GM18909 (cell line): Measurements from ENCODE around the gene ANKS1B.
"Not testable (repeated sequence)": the region's sequence is repeated elsewhere in the genome, so short reads cannot be mapped to it uniquely, and the experiment has no call there.

Experiments used
- ATAC-seq: cut with Tn5 transposase; IDR thresholded peaks from one replicate; pipeline ENCODE4 v1.9.1; 2021; ENCODE audit warnings: mild to moderate bottlenecking; ENCODE audit not compliant: unreplicated experiment, poor library complexity

ANKS1B gene

GRCh38 chr12:99769396-99769980, 215.2 kb downstream of the ANKS1B start:
- ATAC-seq = no peak

DNA sequence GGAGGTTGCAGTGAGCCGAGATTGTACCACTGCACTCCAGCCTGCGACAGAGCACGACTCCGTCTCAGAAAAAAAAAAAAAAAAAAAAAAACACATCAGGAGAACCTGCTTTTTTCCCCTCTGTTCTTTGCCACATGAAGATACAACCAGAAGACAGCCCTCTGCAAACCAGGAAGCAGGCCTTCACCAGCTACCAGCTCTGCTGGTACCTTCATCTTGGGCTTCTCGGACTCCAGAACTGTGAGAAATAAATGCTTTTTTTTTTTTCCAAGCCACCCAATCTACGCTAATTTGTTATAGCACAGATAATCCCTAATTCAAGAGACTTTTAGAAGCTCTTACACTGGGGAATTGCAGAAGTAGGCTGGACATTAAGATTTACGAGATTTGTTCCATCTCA, 216.0 kb downstream of the ANKS1B start:
- ATAC-seq = no peak

DNA sequence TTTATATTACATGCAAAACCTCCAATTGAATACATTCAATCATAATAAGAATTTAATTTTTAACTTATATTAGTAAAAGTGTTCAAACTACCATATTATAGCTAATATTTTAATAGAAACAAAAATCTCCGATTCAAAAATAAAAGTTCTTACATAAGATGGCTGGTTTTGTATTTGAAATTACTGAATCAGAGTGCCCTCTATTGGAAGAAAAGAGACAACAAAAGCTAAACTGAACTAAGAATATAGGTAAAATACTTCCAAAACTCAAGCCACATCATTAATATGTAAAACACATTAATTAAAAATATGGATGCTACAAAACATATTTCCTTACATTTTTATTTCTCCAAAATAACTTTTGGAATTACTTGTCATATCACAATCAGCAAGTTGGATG, 216.9 kb downstream of the ANKS1B start:
- no peak for ATAC-seq

- ATAC-seq = no peak
These were observed 218.3 kb downstream of the ANKS1B start for GRCh38 chr12:99766408-99766807.

DNA sequence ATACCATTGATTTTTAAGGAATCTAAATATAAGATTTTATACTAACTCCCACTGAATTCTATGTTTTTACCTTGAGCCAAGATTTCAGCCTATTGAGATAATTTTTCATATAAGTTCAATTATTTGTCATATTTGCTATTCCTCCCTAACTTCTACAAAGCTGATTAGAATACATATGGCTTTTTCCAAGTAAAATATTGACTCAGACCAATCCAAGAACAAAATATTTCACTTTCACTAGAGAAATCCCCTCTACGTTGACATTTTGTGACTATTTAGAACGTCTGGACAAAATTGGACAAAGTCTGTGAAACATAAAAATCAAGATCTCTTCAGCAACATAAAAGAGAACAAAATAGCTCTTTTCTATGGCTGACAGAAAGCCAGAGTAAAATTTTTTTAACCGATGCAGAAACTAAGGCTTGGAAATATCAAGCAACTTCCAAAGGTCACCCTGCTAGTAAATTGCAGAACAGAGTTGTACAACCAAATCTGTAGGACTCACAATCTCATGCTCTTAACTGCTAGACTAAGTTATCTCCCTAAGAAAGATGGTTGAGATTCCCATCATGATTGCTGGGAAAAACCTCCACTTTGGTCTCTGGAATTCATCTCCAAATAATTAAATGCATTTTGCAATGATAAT, 219.1 kb downstream of the ANKS1B start:
- no peak for ATAC-seq

DNA sequence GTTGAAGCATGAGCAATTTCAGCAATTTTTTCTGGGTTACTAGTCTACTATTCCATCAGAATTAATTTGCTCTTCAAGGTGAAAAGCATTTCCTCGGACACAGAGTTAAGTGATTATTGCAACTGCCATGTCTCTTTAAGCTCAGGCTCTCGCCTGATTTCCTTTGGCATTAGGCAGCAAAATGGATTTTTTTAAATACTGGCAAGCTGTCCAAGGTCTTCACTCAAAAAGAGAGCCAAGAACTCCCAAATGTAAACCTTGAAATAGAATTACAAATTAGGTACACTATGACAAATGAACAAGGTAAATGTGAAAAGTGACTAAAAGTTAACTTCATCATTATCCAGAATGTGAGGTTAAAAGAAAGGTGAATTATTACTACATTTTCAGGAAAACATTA, 225.3 kb downstream of the ANKS1B start:
- no peak for ATAC-seq

- ATAC-seq = no peak
These were observed 225.7 kb downstream of the ANKS1B start for GRCh38 chr12:99758997-99759396.

DNA sequence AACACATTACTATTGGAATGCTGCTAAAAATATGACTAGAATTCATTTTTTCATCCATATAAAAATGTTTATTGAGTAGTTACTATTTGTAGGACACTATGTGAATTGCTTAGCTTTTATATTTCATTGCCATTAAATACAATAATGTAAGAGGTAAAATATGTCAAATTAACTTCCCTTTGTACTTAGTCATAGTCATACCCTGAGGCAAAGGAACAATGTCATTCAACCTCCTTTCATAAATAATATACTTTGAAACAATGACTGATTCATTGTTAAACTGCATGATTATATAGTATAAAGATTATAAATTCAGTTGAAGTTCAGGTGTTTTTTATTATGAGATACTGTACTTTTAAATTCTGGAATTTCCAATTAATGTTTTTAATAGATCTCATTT, 232.0 kb downstream of the ANKS1B start:
- ATAC-seq = no peak

- ATAC-seq = no peak
These were observed 238.2 kb downstream of the ANKS1B start for GRCh38 chr12:99746538-99746937.

- no peak for ATAC-seq
These were observed 238.8 kb downstream of the ANKS1B start for GRCh38 chr12:99745895-99746294.

DNA sequence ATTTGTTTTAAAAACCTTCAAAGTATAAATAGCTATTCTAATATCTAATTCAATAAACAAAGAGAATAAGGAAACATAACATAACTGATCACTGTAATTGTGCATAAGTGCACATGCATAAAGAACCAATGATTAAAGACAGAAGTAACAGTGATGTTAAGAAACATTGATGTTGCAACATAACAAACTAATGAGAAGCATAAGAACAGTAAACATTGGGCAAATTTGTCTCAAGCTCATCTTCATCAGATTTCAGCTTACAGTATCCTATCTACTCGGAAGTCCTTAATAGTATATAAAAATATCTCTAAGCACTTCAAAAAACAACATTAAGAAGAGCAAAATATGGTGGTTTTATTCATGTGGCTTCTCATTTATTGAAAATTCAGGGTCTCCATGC, 239.6 kb downstream of the ANKS1B start:
- ATAC-seq = no peak

- ATAC-seq = no peak
These were observed 247.9 kb downstream of the ANKS1B start for GRCh38 chr12:99736760-99737269.

- no peak for ATAC-seq
These were observed 252.6 kb downstream of the ANKS1B start for GRCh38 chr12:99732131-99732530.

- ATAC-seq = no peak
These were observed 261.8 kb downstream of the ANKS1B start for GRCh38 chr12:99722690-99723486.

DNA sequence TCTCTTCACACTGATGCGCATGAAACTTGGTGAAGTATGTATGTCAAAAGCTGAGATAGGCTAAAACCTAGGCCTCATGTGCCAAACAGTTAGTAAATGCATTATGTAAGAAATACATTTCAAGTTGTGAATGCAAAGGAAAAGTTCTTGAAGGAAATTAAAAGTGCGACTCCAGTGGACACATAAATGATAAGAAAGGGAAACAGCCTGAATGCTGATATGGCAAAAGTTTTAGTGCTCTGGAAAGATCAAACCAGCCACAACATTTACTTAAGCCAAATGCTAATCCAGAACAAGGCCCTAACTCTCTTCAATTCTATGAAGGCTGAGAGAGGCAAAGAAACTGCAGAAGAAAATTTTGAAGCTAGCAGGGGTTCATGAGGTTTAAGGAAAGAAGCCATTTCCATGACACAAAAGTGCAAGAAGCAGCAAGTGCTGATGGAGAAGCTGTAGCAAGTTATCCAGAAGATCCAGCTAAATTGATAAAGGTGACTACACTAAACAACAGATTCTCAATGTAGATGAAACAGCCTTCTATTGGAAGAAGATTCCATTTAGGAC, 262.9 kb downstream of the ANKS1B start:
- ATAC-seq = no peak

DNA sequence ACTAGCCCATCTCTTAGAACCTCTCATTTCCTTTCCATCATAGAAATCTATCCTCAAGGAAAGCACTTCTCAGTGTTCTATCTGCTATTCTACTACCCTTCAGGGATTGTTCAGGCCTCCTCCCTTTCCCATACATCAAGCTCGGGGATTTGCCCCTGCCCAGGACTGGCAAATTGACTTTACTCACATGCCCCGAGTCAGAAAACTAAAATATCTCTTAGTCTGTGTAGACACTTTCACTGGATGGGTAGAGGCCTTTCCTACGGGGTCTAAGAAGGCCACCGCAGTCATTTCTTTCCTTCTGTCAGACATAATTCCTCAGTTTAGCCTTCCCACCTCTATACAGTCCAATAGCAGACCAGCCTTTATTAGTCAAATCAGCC, 264.7 kb downstream of the ANKS1B start:
- not testable (repeated sequence) for ATAC-seq

DNA sequence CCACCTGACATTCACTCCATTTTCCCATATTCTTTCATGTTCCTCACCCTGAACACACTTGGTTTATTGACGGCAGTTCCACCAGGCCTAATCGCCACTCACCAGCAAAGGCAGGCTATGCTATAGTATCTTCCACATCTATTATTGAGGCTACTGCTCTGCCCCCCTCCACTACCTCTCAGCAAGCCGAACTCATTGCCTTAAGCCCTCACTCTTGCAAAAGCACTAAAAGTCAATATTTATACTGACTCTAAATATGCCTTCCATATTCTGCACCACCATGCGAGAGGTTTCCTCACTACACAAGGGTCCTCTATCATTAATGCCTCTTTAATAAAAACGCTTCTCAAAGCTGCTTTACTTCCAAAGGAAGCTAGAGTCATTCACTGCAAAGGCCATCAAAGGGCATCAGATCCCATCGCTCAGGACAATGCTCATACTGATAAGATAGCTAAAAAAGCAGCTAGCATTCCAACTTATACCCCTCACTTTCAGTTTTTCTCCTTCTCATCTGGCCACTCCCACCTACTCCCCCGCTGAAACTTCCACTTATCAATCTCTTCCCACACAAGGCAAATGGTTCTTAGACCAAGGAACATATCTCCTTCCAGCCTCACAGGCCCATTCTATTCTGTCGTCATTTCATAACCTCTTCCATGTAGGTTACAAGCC, 265.2 kb downstream of the ANKS1B start:
- ATAC-seq = not testable (repeated sequence)

GRCh38 chr12:99715841-99716510, 268.8 kb downstream of the ANKS1B start:
- not testable (repeated sequence) for ATAC-seq

- not testable (repeated sequence) for ATAC-seq
These were observed 269.8 kb downstream of the ANKS1B start for GRCh38 chr12:99714921-99715320.

GRCh38 chr12:99713946-99714520, 270.7 kb downstream of the ANKS1B start:
- no peak for ATAC-seq
